ENCODE measurements around the gene HOXC6. TPM values are rescaled to one million over a fixed set of nuclear protein-coding genes. Genes with fewer than 3 reads are reported as not detected.
"Not testable (repeated sequence)": the region's sequence is repeated elsewhere in the genome, so short reads cannot be mapped to it uniquely, and the experiment has no call there.

Gene HOXC6
- total and polyA plus RNA-seq, 7 donors: not detected

GRCh38 chr12:54040648-54041047 is 12.4 kb downstream of the HOXC6 start:
- intact Hi-C loops (cut with DNase I): no loop called here
- 71 to 74% methylated on average over 3 of the region's 3 CpGs for WGBS, 2 donors
- TF ChIP-seq POLR2AphosphoS5 (IDR thresholded peaks at IDR 0.05) (no peak), EP300 (IDR thresholded peaks at IDR 0.05) (no peak), POLR2A (IDR thresholded peaks at IDR 0.05) (no peak), CTCF (IDR thresholded peaks at IDR 0.05) (no peak)
- no peak for DNase-seq
- Histone ChIP-seq H3K27me3 (peaks cover 16 to 99% (median 93%) of the 10 kb centered on the region in 3 donors), H3K36me3 (no peaks in the 10 kb centered on the region), H3K27ac (no peak overlapping the region), H3K4me1 (no peaks in the 10 kb centered on the region), H3K4me3 (no peak overlapping the region), H3K9me3 (no peaks in the 10 kb centered on the region)

- no peak overlapping the region for H3K27ac ChIP-seq
- WGBS, 2 donors: 39 to 47% methylated on average over 2 of the region's 2 CpGs
- DNase-seq: no peak
- no peak overlapping the region for H3K4me3 ChIP-seq
- H3K9me3 ChIP-seq: no peaks in the 10 kb centered on the region
- H3K36me3 ChIP-seq: no peaks in the 10 kb centered on the region
- intact Hi-C loops (cut with DNase I): no loop called here
- TF ChIP-seq EP300 (IDR thresholded peaks at IDR 0.05) (no peak), CTCF (IDR thresholded peaks at IDR 0.05) (no peak), POLR2A (IDR thresholded peaks at IDR 0.05) (no peak), POLR2AphosphoS5 (IDR thresholded peaks at IDR 0.05) (no peak)
- no peaks in the 10 kb centered on the region for H3K4me1 ChIP-seq
- peaks cover 20 to 99% (median 96%) of the 10 kb centered on the region in 3 donors for H3K27me3 ChIP-seq
Measured at GRCh38 chr12:54041097-54041690, 13.0 kb downstream of the HOXC6 start.

GRCh38 chr12:54042033-54042432 is 13.8 kb downstream of the HOXC6 start:
- H3K27ac ChIP-seq; H3K4me1 ChIP-seq; DNase-seq; H3K36me3 ChIP-seq; H3K4me3 ChIP-seq; intact Hi-C loops (cut with DNase I); H3K9me3 ChIP-seq: not testable (repeated sequence)
- H3K27me3 ChIP-seq: peaks cover 27 to 99% (median 96%) of the 10 kb centered on the region in 3 donors
- 62 to 66% methylated on average over 6 of the region's 6 CpGs for WGBS, 2 donors

GRCh38 chr12:54042970-54043853 is 15.0 kb downstream of the HOXC6 start:
- Histone ChIP-seq H3K36me3 (no peaks in the 10 kb centered on the region), H3K9me3 (no peaks in the 10 kb centered on the region), H3K27me3 (peaks cover 39 to 99% (median 96%) of the 10 kb centered on the region in 3 donors), H3K27ac (no peak overlapping the region), H3K4me3 (no peak overlapping the region), H3K4me1 (peaks cover 0 to 12% (median 10%) of the 10 kb centered on the region in 4 donors)
- no peak for DNase-seq
- intact Hi-C loops (cut with DNase I): no loop called here
- TF ChIP-seq EP300 (IDR thresholded peaks at IDR 0.05) (no peak), POLR2AphosphoS5 (IDR thresholded peaks at IDR 0.05) (no peak), POLR2A (IDR thresholded peaks at IDR 0.05) (no peak)
- WGBS, 2 donors: 35 to 39% methylated on average over 6 of the region's 6 CpGs

- 33 to 45% methylated on average over 5 of the region's 5 CpGs for WGBS, 2 donors
- Histone ChIP-seq H3K4me3 (no peak overlapping the region), H3K36me3 (no peaks in the 10 kb centered on the region), H3K27me3 (peaks cover 51 to 99% (median 98%) of the 10 kb centered on the region in 3 donors), H3K4me1 (peaks cover 0 to 12% (median 10%) of the 10 kb centered on the region in 4 donors), H3K9me3 (no peaks in the 10 kb centered on the region), H3K27ac (no peak overlapping the region)
- TF ChIP-seq POLR2AphosphoS5 (IDR thresholded peaks at IDR 0.05) (no peak), POLR2A (IDR thresholded peaks at IDR 0.05) (no peak), EP300 (IDR thresholded peaks at IDR 0.05) (no peak), CTCF (IDR thresholded peaks at IDR 0.05) (no peak)
- DNase-seq: no peak
- intact Hi-C loops (cut with DNase I): loop anchor here (1.0 kb wide), 1 partner anchor 17 kb away; no protein-coding TSS in a partner anchor
Measured at GRCh38 chr12:54044425-54045103, 16.3 kb downstream of the HOXC6 start.
